Measurements from ENCODE around the gene CRB3.

CRB3 gene

GRCh38 chr19:6464070-6464873, at the start of gene CRB3:
CRB3 (plus strand) TSS chr19:6464271; CDS start chr19:6464702, 431 bp downstream.
- Histone ChIP-seq H3K9me3 (ENCODE audit: control insufficient read depth, insufficient read depth, low read length) (no peaks in the 10 kb centered on the region), H3K4me1 (ENCODE audit: control insufficient read depth, insufficient read depth, low read length) (peaks cover 4% of the 10 kb centered on the region), H3K27me3 (ENCODE audit: control insufficient read depth, insufficient read depth, low read length) (peaks cover 6% of the 10 kb centered on the region), H3K9ac (ENCODE audit: low read depth, low read length) (peak within 1 kb of the TSS; percentile 70), H3K36me3 (ENCODE audit: control insufficient read depth, insufficient read depth, low read length) (peaks cover 6% of the 10 kb centered on the region), H3K4me3 (ENCODE audit: low read depth, low read length) (peak within 1 kb of the TSS; percentile 72)

- no peak overlapping the region for H3K9ac ChIP-seq (ENCODE audit: low read depth, low read length)
- peaks cover 59% of the 10 kb centered on the region for H3K36me3 ChIP-seq (ENCODE audit: control insufficient read depth, insufficient read depth, low read length)
- no peaks in the 10 kb centered on the region for H3K27me3 ChIP-seq (ENCODE audit: control insufficient read depth, insufficient read depth, low read length)
- H3K4me1 ChIP-seq (ENCODE audit: control insufficient read depth, insufficient read depth, low read length) = no peaks in the 10 kb centered on the region
- H3K9me3 ChIP-seq (ENCODE audit: control insufficient read depth, insufficient read depth, low read length) = no peaks in the 10 kb centered on the region
- H3K4me3 ChIP-seq (ENCODE audit: low read depth, low read length) = no peak overlapping the region
Observed at GRCh38 chr19:6414793-6415590, 49.1 kb upstream of the CRB3 start.

GRCh38 chr19:6415591-6416190, 48.4 kb upstream of the CRB3 start:
- no peaks in the 10 kb centered on the region for H3K9me3 ChIP-seq (ENCODE audit: control insufficient read depth, insufficient read depth, low read length)
- H3K4me1 ChIP-seq (ENCODE audit: control insufficient read depth, insufficient read depth, low read length) = no peaks in the 10 kb centered on the region
- H3K27me3 ChIP-seq (ENCODE audit: control insufficient read depth, insufficient read depth, low read length) = no peaks in the 10 kb centered on the region
- H3K9ac ChIP-seq (ENCODE audit: low read depth, low read length) = no peak overlapping the region
- H3K4me3 ChIP-seq (ENCODE audit: low read depth, low read length) = no peak overlapping the region
- peaks cover 66% of the 10 kb centered on the region for H3K36me3 ChIP-seq (ENCODE audit: control insufficient read depth, insufficient read depth, low read length)

- H3K9me3 ChIP-seq (ENCODE audit: control insufficient read depth, insufficient read depth, low read length) = no peaks in the 10 kb centered on the region
- H3K4me3 ChIP-seq (ENCODE audit: low read depth, low read length) = no peak overlapping the region
- H3K9ac ChIP-seq (ENCODE audit: low read depth, low read length) = no peak overlapping the region
- H3K4me1 ChIP-seq (ENCODE audit: control insufficient read depth, insufficient read depth, low read length) = no peaks in the 10 kb centered on the region
- peaks cover 77% of the 10 kb centered on the region for H3K36me3 ChIP-seq (ENCODE audit: control insufficient read depth, insufficient read depth, low read length)
- H3K27me3 ChIP-seq (ENCODE audit: control insufficient read depth, insufficient read depth, low read length) = no peaks in the 10 kb centered on the region
Observed at GRCh38 chr19:6416658-6417405, 47.2 kb upstream of the CRB3 start.

- peaks cover 83% of the 10 kb centered on the region for H3K36me3 ChIP-seq (ENCODE audit: control insufficient read depth, insufficient read depth, low read length)
- no peak overlapping the region for H3K4me3 ChIP-seq (ENCODE audit: low read depth, low read length)
- no peaks in the 10 kb centered on the region for H3K9me3 ChIP-seq (ENCODE audit: control insufficient read depth, insufficient read depth, low read length)
- H3K27me3 ChIP-seq (ENCODE audit: control insufficient read depth, insufficient read depth, low read length) = no peaks in the 10 kb centered on the region
- peaks cover 2% of the 10 kb centered on the region for H3K4me1 ChIP-seq (ENCODE audit: control insufficient read depth, insufficient read depth, low read length)
- H3K9ac ChIP-seq (ENCODE audit: low read depth, low read length) = no peak overlapping the region
Observed at GRCh38 chr19:6417713-6418561, 46.1 kb upstream of the CRB3 start.

GRCh38 chr19:6418562-6418932, 45.5 kb upstream of the CRB3 start:
- Histone ChIP-seq H3K9ac (ENCODE audit: low read depth, low read length) (no peak overlapping the region), H3K36me3 (ENCODE audit: control insufficient read depth, insufficient read depth, low read length) (peaks cover 83% of the 10 kb centered on the region), H3K9me3 (ENCODE audit: control insufficient read depth, insufficient read depth, low read length) (no peaks in the 10 kb centered on the region), H3K4me1 (ENCODE audit: control insufficient read depth, insufficient read depth, low read length) (peaks cover 5% of the 10 kb centered on the region), H3K4me3 (ENCODE audit: low read depth, low read length) (no peak overlapping the region), H3K27me3 (ENCODE audit: control insufficient read depth, insufficient read depth, low read length) (no peaks in the 10 kb centered on the region)

GRCh38 chr19:6421075-6422014, 42.7 kb upstream of the CRB3 start:
- no peak overlapping the region for H3K9ac ChIP-seq (ENCODE audit: low read depth, low read length)
- no peaks in the 10 kb centered on the region for H3K27me3 ChIP-seq (ENCODE audit: control insufficient read depth, insufficient read depth, low read length)
- H3K9me3 ChIP-seq (ENCODE audit: control insufficient read depth, insufficient read depth, low read length) = no peaks in the 10 kb centered on the region
- no peak overlapping the region for H3K4me3 ChIP-seq (ENCODE audit: low read depth, low read length)
- peaks cover 61% of the 10 kb centered on the region for H3K36me3 ChIP-seq (ENCODE audit: control insufficient read depth, insufficient read depth, low read length)
- peaks cover 5% of the 10 kb centered on the region for H3K4me1 ChIP-seq (ENCODE audit: control insufficient read depth, insufficient read depth, low read length)

GRCh38 chr19:6423499-6424194, 40.4 kb upstream of the CRB3 start:
- H3K4me1 ChIP-seq (ENCODE audit: control insufficient read depth, insufficient read depth, low read length) = peaks cover 5% of the 10 kb centered on the region

GRCh38 chr19:6424195-6424938, 39.7 kb upstream of the CRB3 start, which contains the start of gene KHSRP:
KHSRP (minus strand) TSS chr19:6424811; CDS start chr19:6424701, 110 bp downstream.
- Histone ChIP-seq H3K4me3 (ENCODE audit: low read depth, low read length) (peak within 1 kb of the TSS; percentile 96), H3K27me3 (ENCODE audit: control insufficient read depth, insufficient read depth, low read length) (peaks cover 1% of the 10 kb centered on the region), H3K36me3 (ENCODE audit: control insufficient read depth, insufficient read depth, low read length) (peaks cover 31% of the 10 kb centered on the region)

More at GRCh38 chr19:6423499-6424194, 40.4 kb upstream of the CRB3 start:
- Histone ChIP-seq H3K9me3 (ENCODE audit: control insufficient read depth, insufficient read depth, low read length) (no peaks in the 10 kb centered on the region), H3K9ac (ENCODE audit: low read depth, low read length) (peak overlapping the region; percentile 90), H3K36me3 (ENCODE audit: control insufficient read depth, insufficient read depth, low read length) (peaks cover 38% of the 10 kb centered on the region), H3K4me3 (ENCODE audit: low read depth, low read length) (peak overlapping the region; percentile 96), H3K27me3 (ENCODE audit: control insufficient read depth, insufficient read depth, low read length) (no peaks in the 10 kb centered on the region)

More at GRCh38 chr19:6424195-6424938, 39.7 kb upstream of the CRB3 start, which contains the start of gene KHSRP:
- Histone ChIP-seq H3K9me3 (ENCODE audit: control insufficient read depth, insufficient read depth, low read length) (no peaks in the 10 kb centered on the region), H3K4me1 (ENCODE audit: control insufficient read depth, insufficient read depth, low read length) (peaks cover 5% of the 10 kb centered on the region), H3K9ac (ENCODE audit: low read depth, low read length) (peak within 1 kb of the TSS; percentile 90)
